ELF-1 (cell line): ENCODE measurements around the gene CYP24A1.
A peak's percentile ranks its signal among the peaks of the same experiment; 100 is the strongest.
"Not testable (repeated sequence)": the region's sequence is repeated elsewhere in the genome, so short reads cannot be mapped to it uniquely, and the experiment has no call there.

Experiments used
- DNase-seq: peaks from one replicate; pipeline ENCODE4 v3.0.0-alpha.2; 2016; ENCODE audit warnings: low read depth, low spot score

Gene CYP24A1

GRCh38 chr20:54133434-54134427, 40.1 kb downstream of the CYP24A1 start:
- no peak for DNase-seq

- peak; percentile 48 for DNase-seq
Observed at GRCh38 chr20:54132612-54133433, 41.0 kb downstream of the CYP24A1 start.

GRCh38 chr20:54131675-54132611, 41.8 kb downstream of the CYP24A1 start:
- peak; percentile 12 for DNase-seq

- not testable (repeated sequence) for DNase-seq
Observed at GRCh38 chr20:54131125-54131524, 42.7 kb downstream of the CYP24A1 start.

GRCh38 chr20:54129350-54129749, 44.4 kb downstream of the CYP24A1 start:
- DNase-seq = no peak

- no peak for DNase-seq
Observed at GRCh38 chr20:54127855-54128574, 45.8 kb downstream of the CYP24A1 start.

- no peak for DNase-seq
Observed at GRCh38 chr20:54126806-54127655, 46.8 kb downstream of the CYP24A1 start.

- DNase-seq = not testable (repeated sequence)
Observed at GRCh38 chr20:54126328-54126727, 47.5 kb downstream of the CYP24A1 start.

- DNase-seq = peak; percentile 98
Observed at GRCh38 chr20:54123587-54124180, 50.1 kb downstream of the CYP24A1 start.

GRCh38 chr20:54122681-54123586, 50.9 kb downstream of the CYP24A1 start:
- no peak for DNase-seq

GRCh38 chr20:54122189-54122588, 51.6 kb downstream of the CYP24A1 start:
- no peak for DNase-seq

GRCh38 chr20:54119744-54120143, 54.0 kb downstream of the CYP24A1 start:
- no peak for DNase-seq

- DNase-seq = no peak
Observed at GRCh38 chr20:54118220-54119001, 55.4 kb downstream of the CYP24A1 start.

- no peak for DNase-seq
Observed at GRCh38 chr20:54116550-54117235, 57.1 kb downstream of the CYP24A1 start.

- DNase-seq = no peak
Observed at GRCh38 chr20:54115172-54115854, 58.5 kb downstream of the CYP24A1 start.

GRCh38 chr20:54114109-54114508, 59.7 kb downstream of the CYP24A1 start:
- no peak for DNase-seq
